Neutrophil (primary cell): ENCODE data around the gene SDR39U1.
"Not testable (repeated sequence)": the region's sequence is repeated elsewhere in the genome, so short reads cannot be mapped to it uniquely, and the experiment has no call there.

ENCODE experiments used
- H3K27ac ChIP-seq: fragments of 200-600 bp; sonication (generic); 2 replicates; pipeline ENCODE4 v1.5.1; 2016; ENCODE audit warnings: mild to moderate bottlenecking, moderate library complexity
- H3K27me3 ChIP-seq: fragments of 200-600 bp; sonication (generic); 2 replicates; pipeline ENCODE4 v1.6.0; 2016; ENCODE audit warnings: mild to moderate bottlenecking
- H3K36me3 ChIP-seq: fragments of 200-600 bp; sonication (generic); 2 replicates; pipeline ENCODE4 v1.5.1; 2017
- H3K4me1 ChIP-seq, 2 experiments: fragments of 200-600 bp in 1 of 2; sonication (generic) in 1 of 2; 1 replicate in 1 of 2; 2 replicates in 1 of 2; pipeline versions ENCODE4 v1.5.1 to v1.6.1; 2013 to 2016; ENCODE audit warnings: low read depth in 1 of 2, low read length in 1 of 2, mild to moderate bottlenecking in 1 of 2, moderate library complexity in 1 of 2; ENCODE audit not compliant: control insufficient read depth in 1 of 2, insufficient read depth in 1 of 2
- H3K4me3 ChIP-seq, 2 experiments: fragments of 200-600 bp in 1 of 2; sonication (generic) in 1 of 2; 1 replicate in 1 of 2; 2 replicates in 1 of 2; pipeline ENCODE4 v1.5.1; 2013 to 2016; ENCODE audit warnings: low read depth in 1 of 2, low read length in 1 of 2, mild to moderate bottlenecking in 1 of 2, moderate library complexity in 1 of 2
- H3K9me3 ChIP-seq: fragments of 200-600 bp; sonication (generic); 2 replicates; pipeline ENCODE4 v1.5.1; 2016
- CTCF ChIP-seq: fragments of 200-600 bp; sonication (generic); IDR thresholded peaks from 2 replicates; pipeline ENCODE4 v1.5.1; 2016; ENCODE audit warnings: antibody characterized with exemption

The SDR39U1 gene

DNA sequence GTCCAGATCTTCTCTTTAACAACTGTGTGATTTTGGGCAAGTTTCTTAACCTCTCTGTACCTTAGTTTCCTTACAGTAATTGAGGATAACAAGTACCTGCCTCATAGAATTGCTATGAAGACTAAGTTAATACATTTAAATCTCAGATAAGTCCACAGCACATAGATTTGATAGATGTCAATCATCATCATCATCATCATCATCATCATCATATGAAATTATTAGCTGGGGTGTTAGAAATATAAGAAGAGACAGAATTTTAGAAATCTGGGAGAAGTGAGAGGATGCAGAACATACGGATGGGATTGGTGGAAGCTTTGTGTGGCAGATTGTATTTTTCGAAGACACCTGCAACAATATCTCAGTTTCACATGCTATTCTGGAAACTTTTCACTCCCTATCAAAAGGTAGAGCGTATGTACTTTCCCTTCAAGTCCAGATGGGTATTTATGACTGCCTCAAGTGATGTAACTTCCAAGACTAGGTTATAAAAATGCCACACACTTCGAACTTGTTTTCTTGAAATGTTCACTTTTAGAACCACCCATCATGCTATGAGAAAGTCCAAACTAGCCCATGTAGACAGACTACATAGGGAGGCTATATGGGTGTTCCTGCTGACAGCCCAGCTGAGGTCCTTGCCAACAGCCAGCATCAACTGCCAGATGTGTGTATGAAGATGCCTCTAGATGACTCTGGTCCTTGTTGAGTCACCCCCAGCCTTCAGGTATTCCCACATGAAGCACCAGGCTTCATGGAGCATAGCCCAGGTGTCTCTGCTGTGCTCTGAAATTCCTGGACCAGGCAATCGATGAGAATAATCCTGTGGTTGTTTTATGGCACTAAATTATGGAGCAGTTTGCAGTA lies 20.7 kb upstream of the SDR39U1 start:
- no peak for TF ChIP-seq CTCF
- H3K36me3 ChIP-seq = no peaks in the 10 kb centered on the region
- H3K27ac ChIP-seq = no peak overlapping the region
- H3K4me1 ChIP-seq = no peaks in the 10 kb centered on the region
- H3K4me3 ChIP-seq = no peak overlapping the region
- no peaks in the 10 kb centered on the region for H3K27me3 ChIP-seq
- H3K9me3 ChIP-seq = no peaks in the 10 kb centered on the region

DNA sequence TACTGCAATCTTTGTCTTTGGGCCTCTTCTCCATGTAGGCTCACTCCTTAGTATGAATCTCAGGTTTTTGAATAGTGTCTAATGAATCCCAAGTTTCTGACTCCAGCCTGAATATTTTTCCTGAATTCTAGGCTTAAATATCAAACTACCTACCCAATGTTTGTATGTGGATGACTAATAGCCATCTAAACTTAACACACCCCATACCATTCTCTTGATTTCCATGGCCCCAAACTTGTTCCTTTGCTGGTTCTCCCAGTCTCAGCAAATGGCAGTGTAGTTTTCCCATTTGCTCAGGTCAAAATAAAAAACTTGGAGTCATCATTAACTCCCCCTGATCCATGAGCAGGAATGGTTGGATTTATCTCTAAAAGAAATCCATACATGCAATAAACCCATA lies 18.8 kb upstream of the SDR39U1 start:
- Histone ChIP-seq H3K4me3 (no peak overlapping the region), H3K4me1 (no peaks in the 10 kb centered on the region), H3K36me3 (no peaks in the 10 kb centered on the region), H3K9me3 (no peaks in the 10 kb centered on the region), H3K27ac (no peak overlapping the region), H3K27me3 (no peaks in the 10 kb centered on the region)
- TF ChIP-seq CTCF = no peak

GRCh38 chr14:24459331-24459730 lies 16.8 kb upstream of the SDR39U1 start:
- no peaks in the 10 kb centered on the region for H3K36me3 ChIP-seq
- no peaks in the 10 kb centered on the region for H3K4me1 ChIP-seq
- no peak for TF ChIP-seq CTCF
- no peak overlapping the region for H3K27ac ChIP-seq
- H3K9me3 ChIP-seq = no peaks in the 10 kb centered on the region
- no peaks in the 10 kb centered on the region for H3K27me3 ChIP-seq
- H3K4me3 ChIP-seq = no peak overlapping the region

DNA sequence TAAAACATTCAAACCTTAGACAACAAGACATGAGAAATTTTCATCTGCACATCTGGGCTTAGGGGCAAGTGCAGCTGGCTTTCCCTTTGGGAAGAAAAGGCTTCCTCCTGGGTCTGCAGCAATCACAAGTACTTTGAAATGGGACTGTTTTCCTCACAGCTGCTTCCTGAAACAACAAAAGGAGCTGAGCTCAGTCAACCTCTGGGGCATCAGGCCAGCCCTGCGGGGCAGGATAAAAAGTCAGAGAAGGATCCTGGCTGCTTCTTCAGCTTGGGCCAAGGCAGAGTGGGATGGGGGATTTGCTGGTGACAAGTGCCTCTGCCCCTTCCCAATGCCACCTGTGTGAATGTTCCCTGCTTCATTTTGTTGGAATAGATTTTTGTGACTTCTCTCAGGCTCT lies 16.2 kb upstream of the SDR39U1 start:
- Histone ChIP-seq H3K4me1 (no peaks in the 10 kb centered on the region), H3K9me3 (no peaks in the 10 kb centered on the region)
- no peak for TF ChIP-seq CTCF

GRCh38 chr14:24456980-24457379 lies 14.4 kb upstream of the SDR39U1 start:
- H3K4me1 ChIP-seq = no peaks in the 10 kb centered on the region
- H3K36me3 ChIP-seq = no peaks in the 10 kb centered on the region
- no peak overlapping the region for H3K27ac ChIP-seq
- TF ChIP-seq CTCF = no peak
- H3K4me3 ChIP-seq = no peak overlapping the region
- H3K9me3 ChIP-seq = no peaks in the 10 kb centered on the region
- no peaks in the 10 kb centered on the region for H3K27me3 ChIP-seq

More for the DNA sequence above, 16.2 kb upstream of the SDR39U1 start:
- no peak overlapping the region for H3K27ac ChIP-seq
- H3K27me3 ChIP-seq = no peaks in the 10 kb centered on the region
- no peak overlapping the region for H3K4me3 ChIP-seq
- no peaks in the 10 kb centered on the region for H3K36me3 ChIP-seq

GRCh38 chr14:24450828-24451227 lies 8.3 kb upstream of the SDR39U1 start:
- H3K27ac ChIP-seq, H3K36me3 ChIP-seq, H3K9me3 ChIP-seq, H3K27me3 ChIP-seq, H3K4me1 ChIP-seq, H3K4me3 ChIP-seq: not testable (repeated sequence)
